GM19438 (cell line): ENCODE results near the gene TNS2.

ENCODE experiments used
- ATAC-seq: cut with Tn5 transposase; IDR thresholded peaks from one replicate; pipeline ENCODE4 v1.9.1; 2021; ENCODE audit warnings: low read depth; ENCODE audit not compliant: unreplicated experiment

TNS2 gene

DNA sequence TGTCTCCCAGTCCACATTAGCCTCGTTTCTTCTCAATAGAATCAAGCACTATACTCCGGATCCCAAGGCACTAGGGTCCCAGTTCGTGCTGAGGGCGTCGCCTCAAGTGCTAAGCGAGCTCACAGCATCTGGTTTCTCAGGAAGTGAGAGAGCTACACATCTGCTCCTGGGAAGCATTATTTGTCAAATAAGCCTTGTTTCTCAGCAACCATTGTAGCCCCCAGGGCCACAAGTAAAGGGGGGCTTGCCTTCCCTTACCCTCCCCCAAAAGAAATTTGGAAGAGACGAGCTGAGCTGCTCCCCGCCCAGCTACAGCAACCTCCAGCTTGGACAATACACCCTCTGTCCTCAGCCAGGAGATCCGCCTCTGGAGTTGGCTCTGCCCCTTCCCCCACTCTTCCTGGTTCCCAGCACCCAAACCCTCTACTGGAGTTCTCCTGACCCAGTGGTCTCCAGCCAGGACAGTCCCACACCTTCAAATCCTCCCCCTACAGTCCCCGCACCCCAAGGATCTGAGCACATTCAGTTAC, 5.7 kb upstream of the TNS2 start:
- no peak for ATAC-seq

DNA sequence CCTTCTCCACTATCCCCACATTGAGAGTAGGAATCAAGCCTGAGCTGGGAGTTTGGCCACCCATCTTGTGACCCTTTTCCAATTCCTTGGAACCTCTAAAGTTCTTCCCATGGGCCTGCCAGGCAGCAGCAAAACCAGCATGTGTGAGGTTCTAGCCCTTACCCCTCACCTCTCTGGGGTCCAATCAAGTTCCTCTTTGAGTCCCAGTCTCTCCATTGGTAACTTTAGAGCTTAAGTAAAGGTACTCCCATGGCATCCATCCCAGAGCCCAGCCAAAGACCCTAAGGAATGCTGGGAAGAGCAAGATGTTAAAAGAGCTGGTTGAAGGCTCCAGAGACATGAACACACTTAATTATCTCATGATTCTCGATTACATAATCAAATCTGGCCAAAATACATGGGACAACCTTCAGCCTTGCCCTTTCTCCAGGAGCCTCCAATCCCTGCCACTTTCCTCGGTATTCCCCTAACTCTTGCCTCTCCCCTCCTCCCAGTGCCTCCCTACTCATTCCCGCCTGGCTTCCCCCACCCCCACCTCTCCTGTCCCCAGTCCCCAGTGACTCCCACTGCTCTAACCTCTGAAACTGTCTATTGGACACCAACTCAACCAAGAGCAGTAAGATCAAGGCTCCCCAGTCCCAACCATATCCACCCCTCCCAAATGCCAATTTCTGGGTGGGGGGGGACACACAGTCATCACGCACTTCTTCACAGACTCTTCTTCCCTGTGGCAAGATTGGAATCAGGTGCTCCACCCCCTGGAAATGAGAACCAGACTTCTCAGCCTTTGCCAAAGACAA, 4.8 kb upstream of the TNS2 start:
- no peak for ATAC-seq

GRCh38 chr12:53045696-53046045, 4.2 kb upstream of the TNS2 start:
- ATAC-seq, result no peak

DNA sequence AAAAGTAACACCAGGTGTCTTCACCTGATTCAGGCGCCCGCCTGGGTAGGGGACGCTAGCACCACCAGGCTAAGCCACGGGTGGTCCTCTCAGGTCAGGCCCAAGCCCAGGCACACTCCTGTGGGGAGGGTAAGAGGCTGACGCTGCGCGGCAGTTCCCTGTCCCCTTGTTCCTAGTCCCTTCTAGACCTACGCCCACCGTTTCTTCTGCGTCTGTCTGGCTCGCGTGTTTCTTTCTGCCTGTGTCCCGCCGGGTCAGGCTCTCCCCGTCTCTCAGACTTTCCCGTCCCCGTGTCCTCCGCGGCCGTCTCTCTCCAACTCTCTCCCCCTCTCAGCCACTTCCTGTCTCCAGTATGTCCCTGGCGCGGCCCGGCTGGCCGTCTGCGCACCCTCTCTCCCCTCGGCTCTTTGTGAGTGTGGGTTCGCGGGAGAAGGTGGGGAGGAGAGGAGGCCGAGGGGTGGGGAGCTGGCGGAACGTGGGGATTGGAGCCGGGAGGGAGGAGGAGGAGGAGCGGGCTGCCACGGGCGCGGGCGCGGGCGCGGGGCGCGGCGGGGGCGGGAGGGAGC, 3.1 kb upstream of the TNS2 start:
- ATAC-seq, result peak; percentile 40

DNA sequence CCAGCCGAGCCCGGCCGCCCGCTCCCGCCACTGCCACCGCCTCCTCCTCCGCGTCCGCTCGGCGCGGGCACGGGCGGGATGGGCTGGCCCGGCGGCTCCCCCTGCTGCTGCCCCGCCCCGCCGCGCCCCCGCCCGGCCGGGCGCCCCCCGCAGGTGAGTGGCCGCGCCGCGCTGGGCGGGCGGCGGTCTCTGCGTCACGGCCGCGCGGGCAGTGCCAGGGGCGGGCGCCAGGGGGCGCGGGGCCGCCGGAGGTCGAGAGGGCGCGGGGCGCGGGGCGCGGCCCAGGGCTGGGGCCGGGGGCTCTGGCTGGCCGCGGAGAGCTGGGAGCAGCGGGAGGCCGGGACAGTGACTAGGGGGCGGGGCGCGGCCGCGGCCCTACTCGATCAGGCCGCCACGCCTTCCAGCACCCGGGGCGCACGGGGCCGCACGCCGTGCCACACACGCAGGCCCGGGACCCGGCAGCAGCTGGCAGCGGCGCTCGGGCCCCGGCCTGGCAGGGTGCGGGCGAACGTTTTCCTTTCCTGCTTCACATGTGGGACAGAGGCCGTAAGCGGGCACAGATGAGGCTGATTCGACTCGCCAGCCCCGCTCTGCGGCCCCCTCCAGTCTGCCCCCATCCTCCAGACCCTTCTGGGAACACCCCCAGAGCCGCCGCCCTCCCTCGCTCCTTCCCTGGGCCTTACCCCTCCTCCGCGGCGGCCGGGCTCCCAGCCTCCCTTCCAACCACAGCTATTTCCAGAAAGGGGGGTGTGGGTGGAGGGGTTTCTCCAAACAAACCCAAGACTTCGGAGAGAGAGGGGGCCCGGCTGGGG, 2.4 kb upstream of the TNS2 start:
- peak; percentile 71 for ATAC-seq

GRCh38 chr12:53048033-53048779, 1.7 kb upstream of the TNS2 start:
- ATAC-seq, result no peak

- ATAC-seq, result no peak
These were observed 974 bp upstream of the TNS2 start for GRCh38 chr12:53048780-53049401.

- no peak for ATAC-seq
These were observed 677 bp downstream of the TNS2 start for GRCh38 chr12:53050426-53051057.

DNA sequence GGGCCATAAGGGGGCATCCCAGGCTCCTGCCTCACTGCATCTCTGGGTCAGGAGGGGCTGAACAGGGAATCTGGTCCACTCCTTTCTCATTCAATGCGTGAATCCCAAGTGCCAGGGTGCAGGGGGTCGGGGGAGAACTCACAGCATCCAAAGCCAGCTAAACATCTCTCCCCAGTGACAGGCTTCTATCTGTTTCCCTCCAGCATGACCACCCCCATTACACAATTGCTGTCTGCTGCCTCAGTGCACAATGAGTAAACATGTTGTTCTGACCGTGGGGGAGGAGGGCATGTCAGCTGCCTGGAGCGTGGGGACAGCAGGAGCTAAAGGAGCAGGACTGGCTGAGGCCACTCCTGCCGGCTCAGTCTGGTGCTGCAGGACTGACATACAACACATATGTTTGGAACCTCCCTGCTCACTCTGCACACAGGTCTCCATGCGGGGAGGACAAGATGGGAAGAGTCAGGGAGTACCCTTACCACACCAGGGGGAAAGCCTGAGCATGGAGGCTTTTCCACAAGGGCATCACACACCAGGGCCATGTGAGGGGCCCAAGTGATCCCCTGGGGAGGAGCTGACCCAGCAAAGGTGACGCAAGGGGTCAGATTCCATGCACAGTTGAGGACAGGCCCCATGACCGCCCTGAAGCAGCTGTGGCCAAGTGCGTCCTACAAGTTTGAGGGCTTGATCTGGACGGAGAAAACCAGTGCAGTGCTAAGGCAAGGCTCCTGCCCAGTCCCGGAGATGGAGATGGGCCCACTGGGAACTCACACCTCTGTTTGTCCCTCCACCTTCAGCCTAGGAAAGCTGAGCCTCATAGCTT, 1.4 kb downstream of the TNS2 start:
- ATAC-seq, result no peak

DNA sequence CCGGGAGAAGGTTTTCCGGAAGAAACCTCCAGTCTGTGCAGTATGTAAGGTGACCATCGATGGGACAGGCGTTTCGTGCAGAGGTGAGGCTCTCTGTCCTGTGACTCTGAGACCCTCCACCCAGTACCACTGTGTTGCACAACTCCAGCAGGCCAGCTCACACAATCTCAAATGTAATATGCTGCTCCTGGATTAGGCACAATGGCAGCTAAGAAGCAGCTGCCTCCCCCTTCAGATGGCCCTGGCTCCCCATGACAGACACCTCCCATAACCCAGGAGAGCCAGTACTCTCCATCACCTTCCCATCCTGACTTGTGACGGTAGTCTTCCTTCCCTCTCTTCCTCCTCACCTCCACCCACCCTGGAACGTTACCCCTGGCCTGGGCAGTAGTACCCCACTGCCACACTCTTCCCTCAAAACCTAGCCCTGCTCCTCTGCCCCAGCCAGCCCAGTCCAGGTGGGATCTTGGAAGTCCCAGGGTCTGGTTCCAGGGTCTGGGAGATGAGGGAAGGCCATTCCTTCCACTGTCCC, 2.1 kb downstream of the TNS2 start:
- ATAC-seq, result no peak

DNA sequence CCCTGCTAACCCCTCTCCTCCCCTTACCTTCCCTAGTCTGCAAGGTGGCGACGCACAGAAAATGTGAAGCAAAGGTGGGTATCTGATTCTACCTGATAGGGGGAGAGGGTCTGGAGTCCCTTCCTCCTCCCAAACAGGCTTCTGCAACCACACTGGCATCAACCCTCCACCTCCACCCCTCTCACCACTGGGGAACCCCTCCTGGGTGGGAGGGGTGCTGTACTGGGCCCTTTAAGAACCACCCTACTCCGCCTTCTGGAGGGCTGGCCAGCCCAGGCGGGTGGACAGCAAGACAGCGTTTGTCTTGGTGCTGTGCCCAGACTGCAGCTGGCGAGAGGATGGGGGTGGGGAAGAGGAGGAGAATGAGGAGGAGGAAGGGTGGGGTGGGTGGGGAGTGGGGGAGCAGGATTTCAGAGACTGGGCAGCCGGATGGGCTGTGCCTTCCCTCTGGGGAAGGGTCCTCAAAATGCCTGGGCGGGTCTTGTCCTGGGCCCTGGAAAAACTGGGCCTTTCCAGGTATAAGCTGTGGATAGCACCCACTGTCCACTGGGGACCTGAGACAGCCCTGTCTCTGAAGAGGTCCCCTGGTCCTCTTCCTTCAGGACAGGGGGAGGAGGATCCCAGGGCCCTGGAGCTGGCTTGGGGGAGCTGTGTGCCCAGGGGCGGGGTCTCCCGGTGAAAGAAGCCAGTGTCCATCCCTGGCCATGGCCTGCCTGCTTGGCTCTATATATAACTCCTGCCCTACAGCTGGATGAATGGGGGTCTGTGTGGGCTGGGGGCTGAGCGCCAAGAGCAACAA, 2.8 kb downstream of the TNS2 start:
- no peak for ATAC-seq

- no peak for ATAC-seq
These were observed 3.6 kb downstream of the TNS2 start for GRCh38 chr12:53053218-53054111.

DNA sequence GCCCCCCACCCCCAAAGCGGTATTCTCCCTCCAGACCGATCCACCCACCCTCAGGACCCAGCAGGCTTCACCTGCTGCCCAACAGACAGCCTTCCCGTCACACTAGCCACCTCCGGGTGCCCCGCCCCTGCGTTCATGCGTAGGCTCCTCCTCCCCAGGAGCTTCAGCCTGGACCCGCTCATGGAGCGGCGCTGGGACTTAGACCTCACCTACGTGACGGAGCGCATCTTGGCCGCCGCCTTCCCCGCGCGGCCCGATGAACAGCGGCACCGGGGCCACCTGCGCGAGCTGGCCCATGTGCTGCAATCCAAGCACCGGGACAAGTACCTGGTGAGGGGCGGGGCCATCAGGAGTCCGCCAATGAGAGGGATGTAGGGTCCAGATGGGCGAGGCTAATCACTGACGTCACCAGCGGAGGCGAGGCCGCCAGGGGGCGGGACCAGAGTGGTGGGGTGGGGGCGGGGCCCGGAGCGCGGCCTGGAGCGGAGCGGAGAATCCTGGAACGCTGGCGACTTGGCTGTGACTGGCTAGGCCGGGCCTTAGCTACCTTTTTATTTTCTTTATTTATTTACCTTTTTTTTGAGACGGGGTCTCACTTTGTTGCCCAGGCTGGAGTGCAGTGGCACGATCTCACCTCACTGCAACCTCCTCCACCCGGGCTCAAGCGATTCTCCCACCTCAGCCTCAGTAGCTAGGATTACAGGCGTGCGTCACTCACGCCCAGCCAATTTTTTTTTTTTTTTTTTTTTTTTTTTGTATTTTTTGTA, 4.4 kb downstream of the TNS2 start:
- peak; percentile 86 for ATAC-seq

DNA sequence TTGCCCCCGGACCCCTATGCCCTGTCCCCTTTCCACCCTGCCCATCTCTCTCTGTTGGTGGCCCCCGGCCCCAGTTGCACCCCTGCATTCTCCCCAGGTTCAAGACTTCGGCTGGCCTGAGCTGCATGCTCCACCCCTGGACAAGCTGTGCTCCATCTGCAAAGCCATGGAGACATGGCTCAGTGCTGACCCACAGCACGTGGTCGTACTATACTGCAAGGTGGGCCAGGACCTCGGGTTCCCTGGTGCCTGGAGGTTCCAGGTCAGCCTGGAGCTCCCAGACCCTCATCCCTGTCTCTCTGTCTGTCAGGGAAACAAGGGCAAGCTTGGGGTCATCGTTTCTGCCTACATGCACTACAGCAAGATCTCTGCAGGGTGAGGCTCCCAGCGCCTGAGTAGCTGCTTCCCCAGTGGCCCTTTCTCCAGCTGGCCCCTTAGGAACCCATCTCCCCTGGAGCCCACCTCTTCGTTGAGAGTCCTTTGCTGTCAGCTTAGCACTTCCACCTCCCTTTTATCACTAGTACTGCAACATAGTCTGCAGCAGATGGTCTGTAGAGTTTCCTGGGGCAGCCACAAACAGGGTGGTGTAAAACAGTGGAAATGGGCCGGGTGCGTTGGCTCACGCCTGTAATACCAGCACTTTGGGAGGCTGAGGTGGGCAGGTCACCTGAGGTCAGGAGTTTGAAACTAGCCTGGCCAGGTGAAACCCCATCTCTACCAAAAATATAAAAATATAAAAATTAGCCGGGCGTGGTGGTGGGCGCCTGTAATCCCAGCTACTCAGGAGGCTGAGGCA, 5.8 kb downstream of the TNS2 start:
- no peak for ATAC-seq

GRCh38 chr12:53056296-53056695, 6.4 kb downstream of the TNS2 start:
- no peak for ATAC-seq
